A673 (cell line): ENCODE results near the gene GUCD1. TPM values are rescaled to one million over a fixed set of nuclear protein-coding genes. Genes with fewer than 3 reads are reported as not detected.

ENCODE experiments used
- BruUV-seq: library from RNA; stranded (reverse); fragments of 400-500 nt; replicated peaks from 2 replicates; lab custom pipeline; 2021; lab: Mats Ljungman, UMichigan
- CTCF ChIA-PET: fragments of 300-600 bp; sonication (Branson Sonifier 250); formaldehyde crosslinking; loops from one replicate; lab custom pipeline; 2022; ENCODE audit warnings: antibody characterized with exemption; lab: Charles Lee
- POLR2A ChIA-PET: fragments of 300-600 bp; sonication (Branson Sonifier 250); formaldehyde crosslinking; loops from one replicate; lab custom pipeline; 2022; ENCODE audit warnings: antibody characterized with exemption; ENCODE audit not compliant: low non-redundant PET; lab: Charles Lee
- DNase-seq: peaks from one replicate; pipeline ENCODE4 v3.0.0-alpha.2; 2015; ENCODE audit warnings: low spot score
- H3K27ac ChIP-seq: fragments of 200-600 bp; sonication (generic); 2 replicates; pipeline ENCODE4 v1.5.1; 2016; ENCODE audit warnings: mixed run types, low read depth, mild to moderate bottlenecking, mixed read lengths, antibody characterized with exemption, low read length; ENCODE audit not compliant: poor library complexity, severe bottlenecking
- H3K27me3 ChIP-seq: fragments of 200-600 bp; sonication (generic); replicated peaks from 2 replicates; pipeline ENCODE4 v1.6.1; 2017; ENCODE audit warnings: mixed run types, low read depth, mild to moderate bottlenecking, mixed read lengths, antibody characterized with exemption, low read length; ENCODE audit not compliant: insufficient read depth, poor library complexity
- H3K36me3 ChIP-seq: fragments of 200-600 bp; sonication (generic); 2 replicates; pipeline ENCODE4 v1.6.1; 2016; ENCODE audit warnings: mixed run types, mild to moderate bottlenecking, mixed read lengths, antibody characterized with exemption, low read length; ENCODE audit not compliant: insufficient read depth, poor library complexity, severe bottlenecking
- H3K4me1 ChIP-seq: fragments of 200-600 bp; sonication (generic); 2 replicates; pipeline ENCODE4 v1.6.1; 2017; ENCODE audit warnings: mixed run types, mild to moderate bottlenecking, mixed read lengths, antibody characterized with exemption, low read length; ENCODE audit not compliant: insufficient read depth, poor library complexity, severe bottlenecking
- H3K4me3 ChIP-seq: fragments of 200-600 bp; sonication (generic); 2 replicates; pipeline ENCODE4 v1.5.1; 2016; ENCODE audit warnings: low read depth, mixed run types, mild to moderate bottlenecking, mixed read lengths, low read length; ENCODE audit not compliant: poor library complexity, severe bottlenecking
- H3K9me3 ChIP-seq: fragments of 200-600 bp; sonication (generic); 2 replicates; pipeline ENCODE4 v1.6.1; 2016; ENCODE audit warnings: mixed run types, low read depth, mild to moderate bottlenecking, mixed read lengths, antibody characterized with exemption, low read length; ENCODE audit not compliant: poor library complexity, severe bottlenecking
- CTCF ChIP-seq: fragments of 300-800, 200-600 bp; sonication (generic); conservative IDR thresholded peaks from 2 replicates; pipeline ENCODE4 v1.5.1; 2017; ENCODE audit warnings: low read depth, mild to moderate bottlenecking, antibody characterized with exemption, low read length, moderate library complexity, mixed read lengths
- EZH2 ChIP-seq: fragments of 200-600 bp; sonication (generic); IDR thresholded peaks from 2 replicates; pipeline ENCODE4 v1.6.1; 2017; ENCODE audit warnings: borderline replicate concordance, low read depth, mild to moderate bottlenecking, mixed read lengths, antibody characterized with exemption, low read length; ENCODE audit not compliant: poor library complexity, severe bottlenecking
- intact Hi-C: fragments of 100-400 bp; cut with micrococcal nuclease; formaldehyde crosslinking; loops from one replicate; pipeline ENCODE4 v1.10.0; 2022; ENCODE audit not compliant: unreplicated experiment
- total RNA-seq: library from RNA; stranded (reverse); gene quantifications from 2 replicates; pipeline ENCODE4 v1.2.3, GENCODE V29; 2021

The GUCD1 gene
- total RNA-seq, 1 experiment from 2014 or later = 70.5 TPM

DNA sequence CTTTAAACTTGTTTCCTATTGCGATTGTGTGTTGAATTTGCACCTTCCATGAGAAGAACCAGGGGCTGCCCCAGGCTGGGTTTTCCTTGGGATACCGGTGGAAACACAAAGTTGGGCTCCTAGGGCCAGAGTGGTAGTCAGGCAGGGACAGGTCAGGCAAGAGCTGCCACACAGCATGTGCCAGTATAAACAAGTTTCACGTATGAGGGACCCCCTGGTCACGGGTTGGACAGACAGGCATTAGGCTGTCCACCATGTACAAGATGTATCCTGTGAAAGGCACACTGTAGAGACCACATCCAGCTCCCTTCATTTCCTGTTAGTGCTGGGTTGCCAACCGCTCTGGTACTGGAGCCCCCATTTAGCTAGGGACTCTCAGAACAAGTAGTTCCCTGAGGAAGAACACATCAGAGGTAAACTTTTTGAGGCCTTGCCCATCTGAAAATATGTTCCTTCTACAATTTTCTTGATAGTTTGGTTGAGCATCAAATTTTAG lies 51.0 kb downstream of the GUCD1 start:
- no peaks in the 10 kb centered on the region for H3K27me3 ChIP-seq
- intact Hi-C loops = loop anchor here (1.0 to 2.0 kb wide), 2 partner anchors 81 to 179 kb away; no protein-coding TSS in a partner anchor
- no peak for DNase-seq
- TF ChIP-seq EZH2 (no peak), CTCF (no peak)
- H3K4me3 ChIP-seq = no peak overlapping the region
- BruUV-seq = no TSS peak
- ChIA-PET POLR2A (no interaction called here), CTCF (no interaction called here)
- no peaks in the 10 kb centered on the region for H3K36me3 ChIP-seq
- no peaks in the 10 kb centered on the region for H3K9me3 ChIP-seq
- H3K4me1 ChIP-seq = peaks cover 6% of the 10 kb centered on the region
- no peak overlapping the region for H3K27ac ChIP-seq

DNA sequence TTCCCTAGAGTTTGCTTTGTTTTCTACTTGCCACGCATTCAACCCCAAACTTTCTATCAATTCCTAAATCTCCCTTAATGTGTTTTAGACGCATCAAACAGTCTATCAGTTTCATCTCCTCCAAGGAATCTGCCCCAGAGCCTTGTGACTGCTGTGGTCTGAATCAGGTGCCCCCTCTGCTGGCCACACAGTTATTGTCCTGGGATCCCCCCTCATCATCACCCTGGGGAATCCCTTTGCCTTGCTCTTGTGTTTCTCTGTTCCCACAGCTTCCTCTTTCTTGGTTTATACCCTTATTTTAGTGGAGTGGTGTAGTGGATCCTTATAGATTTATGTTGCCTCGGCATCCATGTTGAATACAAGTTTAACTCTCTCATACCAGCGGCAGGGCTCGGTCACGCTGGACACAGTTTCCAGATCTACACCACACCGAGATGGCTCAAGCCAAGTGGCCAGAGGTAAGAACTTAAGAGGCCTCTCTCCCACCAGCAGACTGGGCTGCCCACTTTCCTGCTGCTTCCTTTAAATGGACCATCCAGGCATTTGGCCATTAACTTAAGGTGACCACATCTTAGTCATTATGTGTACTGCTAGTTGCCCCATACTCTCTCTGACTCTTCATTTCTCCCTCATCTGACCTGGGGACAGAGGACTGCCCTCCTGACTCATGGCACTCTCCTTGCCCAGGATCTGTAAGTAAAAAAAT lies 51.6 kb downstream of the GUCD1 start:
- ChIA-PET CTCF (interaction anchor here (0.6 to 0.7 kb wide), 4 partner anchors 53 to 79 kb away, joined by 3 to 7 read pairs (median 4); no protein-coding TSS in a partner anchor), POLR2A (no interaction called here)
- no TSS peak for BruUV-seq

GRCh38 chr22:24502541-24502940 lies 52.4 kb downstream of the GUCD1 start:
- CTCF ChIA-PET = interaction anchor here (0.6 to 0.7 kb wide), 4 partner anchors 52 to 78 kb away, joined by 3 to 7 read pairs (median 4); no protein-coding TSS in a partner anchor
- Histone ChIP-seq H3K36me3 (no peaks in the 10 kb centered on the region), H3K27me3 (no peaks in the 10 kb centered on the region), H3K27ac (no peak overlapping the region), H3K4me1 (peaks cover 6% of the 10 kb centered on the region), H3K9me3 (no peaks in the 10 kb centered on the region), H3K4me3 (no peak overlapping the region)
- intact Hi-C loops = loop anchor here (2.0 kb wide), 1 partner anchor 80 kb away; no protein-coding TSS in a partner anchor
- DNase-seq = no peak
- no peak for TF ChIP-seq EZH2
- no peak for TF ChIP-seq CTCF
- no TSS peak for BruUV-seq
- POLR2A ChIA-PET = no interaction called here

More for the DNA sequence above, 51.6 kb downstream of the GUCD1 start:
- Histone ChIP-seq H3K36me3 (no peaks in the 10 kb centered on the region), H3K9me3 (no peaks in the 10 kb centered on the region), H3K27me3 (no peaks in the 10 kb centered on the region), H3K27ac (no peak overlapping the region), H3K4me1 (peaks cover 6% of the 10 kb centered on the region), H3K4me3 (no peak overlapping the region)
- intact Hi-C loops = loop anchor here (1.0 to 2.0 kb wide), 2 partner anchors 80 to 178 kb away; no protein-coding TSS in a partner anchor
- no peak for TF ChIP-seq EZH2
- peak; percentile 74 for TF ChIP-seq CTCF
- DNase-seq = peak; percentile 73
